Fibroblast of skin of right biceps (primary cell): ENCODE measurements around the gene METTL3.
A peak's percentile ranks its signal among the peaks of the same experiment; 100 is the strongest.

Source experiments
- DNase-seq: peaks from one replicate; pipeline ENCODE4 v3.0.0-alpha.2; 2013

METTL3 gene

GRCh38 chr14:21475767-21476522 lies 35.2 kb downstream of the METTL3 start:
- no peak for DNase-seq

GRCh38 chr14:21467616-21468015 lies 43.5 kb downstream of the METTL3 start:
- peak; percentile 96 for DNase-seq

GRCh38 chr14:21455912-21456667 lies 55.0 kb downstream of the METTL3 start, which contains the start of gene CHD8:
Gene CHD8, minus strand, starts transcription at chr14:21456123. Its CDS starts 24,480 bp downstream, at chr14:21431643.
- peak; percentile 100 for DNase-seq

- no peak for DNase-seq
Measured at GRCh38 chr14:21455592-21455911, 55.6 kb downstream of the METTL3 start.

- no peak for DNase-seq
Measured at GRCh38 chr14:21454843-21455544, 56.1 kb downstream of the METTL3 start.

GRCh38 chr14:21449899-21450216 lies 61.3 kb downstream of the METTL3 start:
- no peak for DNase-seq
